Epidermal melanocyte (primary cell): ENCODE measurements around the gene TAPBP.
"Not testable (repeated sequence)": the region's sequence is repeated elsewhere in the genome, so short reads cannot be mapped to it uniquely, and the experiment has no call there.

Source experiments
- DNase-seq: peaks from one replicate; pipeline ENCODE4 v3.0.0; 2011; ENCODE audit warnings: low spot score; ENCODE audit not compliant: insufficient read length

Gene TAPBP

DNA sequence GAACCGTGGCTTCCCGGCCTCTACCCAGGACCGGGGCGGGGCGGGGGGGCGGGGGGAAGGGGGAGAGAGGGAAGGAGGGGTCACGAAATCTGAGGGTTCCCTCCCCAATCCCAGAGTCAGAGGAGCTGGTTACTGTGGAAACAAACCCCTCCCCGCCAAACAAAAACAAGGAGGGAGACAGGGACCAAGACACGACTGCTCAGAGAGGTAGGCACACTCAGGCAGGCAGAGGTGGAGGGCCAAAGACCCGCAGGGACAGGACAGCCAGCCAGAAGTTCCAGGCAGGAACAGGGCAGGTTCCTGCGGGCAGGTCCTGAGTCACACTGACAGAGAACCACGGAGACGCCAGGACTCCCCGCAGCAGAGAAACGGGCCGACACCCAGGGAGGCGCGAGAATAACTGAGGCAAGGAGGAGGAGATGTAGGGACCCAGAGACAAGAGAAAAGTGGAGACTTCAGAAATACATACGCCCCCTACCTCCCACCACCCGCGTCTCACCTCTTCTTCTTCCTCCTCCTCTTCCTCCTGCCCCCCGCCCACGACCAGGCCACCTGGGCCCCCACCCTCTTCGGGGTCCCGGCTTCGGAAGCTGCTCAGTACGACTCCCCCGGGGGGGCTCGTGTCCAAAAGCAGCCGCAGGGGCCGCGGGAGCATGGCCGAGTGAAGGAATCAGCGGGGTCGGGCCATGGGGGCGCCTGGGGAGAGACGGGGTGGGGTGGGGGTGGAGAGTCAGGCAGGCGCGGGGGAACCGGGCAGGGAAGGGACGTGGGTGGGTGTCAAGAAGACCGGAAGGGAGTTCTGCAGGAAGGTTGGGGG lies 15.7 kb downstream of the TAPBP start:
- peak; percentile 74 for DNase-seq

DNA sequence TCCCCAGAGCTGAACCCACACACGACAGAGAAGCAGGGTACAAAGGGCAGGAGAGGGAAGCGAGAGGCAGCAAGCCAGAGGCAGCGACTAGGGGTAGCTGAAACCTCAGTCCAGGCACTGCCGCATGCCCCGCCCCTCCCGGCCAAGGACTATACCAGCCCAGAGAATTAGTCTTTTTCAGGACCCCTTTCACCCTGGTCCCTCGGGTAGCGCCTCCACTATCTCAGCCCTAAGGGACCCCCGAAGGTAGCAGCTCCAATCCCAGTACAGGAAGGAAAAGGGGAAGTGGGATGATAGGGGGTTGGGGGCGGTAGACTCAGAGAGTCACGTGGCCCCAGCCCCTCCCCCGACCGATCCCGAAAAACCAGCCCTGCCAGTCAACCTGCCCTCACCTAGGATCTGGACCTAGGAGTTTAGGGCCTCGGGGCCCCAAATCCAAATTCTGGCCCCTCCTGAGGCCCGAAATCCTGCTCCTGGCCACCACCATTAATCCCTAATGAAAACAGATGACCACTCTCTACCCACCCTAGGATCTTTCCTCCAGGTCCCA lies 16.4 kb downstream of the TAPBP start:
- DNase-seq, result no peak

DNA sequence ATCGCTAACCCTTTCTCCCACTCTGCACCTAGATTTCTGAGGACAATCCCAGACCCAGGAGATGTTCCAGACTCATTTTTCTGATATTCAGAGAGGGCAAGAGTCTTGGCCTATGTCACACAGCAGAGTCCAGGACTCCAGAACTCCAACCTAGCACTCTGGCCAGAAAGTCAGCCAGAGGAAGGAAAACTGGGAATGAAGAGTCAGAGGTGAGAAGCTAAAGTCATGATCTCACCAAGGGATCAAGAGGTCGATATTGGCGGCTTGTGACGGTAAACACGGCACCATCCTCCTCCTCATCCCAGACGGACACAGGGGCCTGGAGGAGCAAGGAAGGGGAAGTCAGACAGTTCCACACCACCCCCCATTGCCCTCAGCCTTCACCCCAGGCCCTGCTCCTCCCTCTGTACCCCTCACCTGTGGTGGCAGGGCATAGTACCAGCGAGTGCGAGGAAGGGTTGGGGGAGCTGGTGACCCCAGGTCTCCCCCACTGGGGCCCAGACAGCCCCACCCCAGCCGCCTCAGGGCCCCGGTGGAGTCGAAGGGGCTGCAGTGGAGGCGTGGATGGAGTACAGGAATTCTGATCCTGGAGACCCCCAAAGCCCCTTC lies 17.0 kb downstream of the TAPBP start:
- DNase-seq, result no peak

DNA sequence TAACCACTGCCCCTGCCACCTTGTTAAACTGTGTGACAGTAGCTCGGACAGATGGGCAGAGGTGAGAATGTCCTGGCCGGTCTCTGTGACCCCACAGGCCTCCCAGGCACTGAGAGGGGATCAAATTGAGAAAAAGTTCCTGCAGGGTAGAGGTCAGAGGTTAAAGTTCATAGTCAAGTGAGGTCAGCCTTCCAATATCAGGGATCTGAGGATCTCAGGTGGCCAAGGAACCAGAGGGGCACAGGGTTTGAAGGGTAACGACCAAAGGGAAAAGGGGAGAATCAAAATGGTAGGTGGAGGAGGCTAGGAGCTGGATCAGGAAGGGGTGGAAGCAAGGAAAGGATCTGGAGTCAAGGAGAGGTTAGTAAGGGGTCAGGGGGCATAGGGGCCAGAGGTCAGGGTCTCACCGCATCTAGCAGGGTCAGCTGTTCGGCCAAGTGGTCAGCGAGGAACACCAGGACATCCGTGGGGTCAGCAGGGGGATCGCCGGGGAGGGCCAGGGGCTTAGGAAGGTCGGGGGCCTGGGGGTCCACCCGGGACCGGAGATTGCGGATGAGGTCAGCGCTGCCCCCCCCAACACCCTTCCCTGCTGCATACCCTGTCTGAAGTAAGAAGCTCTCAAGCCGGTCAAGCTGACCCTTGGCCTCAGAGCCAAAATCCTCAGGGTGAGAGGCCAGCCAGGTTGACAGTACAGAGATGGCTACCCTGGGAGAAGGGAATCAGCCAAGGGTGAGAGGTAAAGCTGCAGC lies 18.1 kb downstream of the TAPBP start:
- DNase-seq, result no peak

DNA sequence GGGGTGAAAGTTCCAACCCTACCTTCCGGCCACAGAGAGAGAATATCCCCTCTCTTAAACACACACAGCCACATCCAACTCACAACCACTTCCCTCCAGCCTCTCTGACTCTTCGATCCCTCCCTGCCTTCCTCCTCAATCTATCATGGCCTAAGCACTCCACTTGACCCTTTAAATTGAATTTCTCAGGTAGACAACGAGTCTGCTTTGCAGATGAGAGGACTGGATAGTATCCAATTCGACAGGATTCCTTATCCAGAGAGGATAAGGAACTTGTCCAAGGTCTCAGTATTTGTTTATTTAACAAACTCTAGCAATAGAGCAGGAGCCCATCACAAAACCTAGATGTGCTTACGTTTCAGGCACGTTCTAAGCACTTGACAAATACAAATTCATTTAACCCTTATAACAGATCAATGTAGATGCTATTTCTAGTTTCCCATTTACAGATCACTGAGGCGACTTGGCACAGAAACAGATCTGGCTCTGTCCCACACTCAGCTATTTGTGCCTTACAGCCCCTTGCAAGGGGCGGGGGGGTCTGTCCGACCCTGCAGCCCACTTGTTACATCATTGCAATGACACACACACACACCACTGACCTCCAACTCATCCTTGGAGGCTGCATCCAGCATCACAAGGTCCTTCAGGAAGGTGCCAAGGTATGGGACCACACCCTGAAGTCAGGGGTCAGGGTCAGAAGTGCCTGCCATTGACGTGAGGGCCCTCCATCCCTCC lies 19.6 kb downstream of the TAPBP start:
- no peak for DNase-seq

DNA sequence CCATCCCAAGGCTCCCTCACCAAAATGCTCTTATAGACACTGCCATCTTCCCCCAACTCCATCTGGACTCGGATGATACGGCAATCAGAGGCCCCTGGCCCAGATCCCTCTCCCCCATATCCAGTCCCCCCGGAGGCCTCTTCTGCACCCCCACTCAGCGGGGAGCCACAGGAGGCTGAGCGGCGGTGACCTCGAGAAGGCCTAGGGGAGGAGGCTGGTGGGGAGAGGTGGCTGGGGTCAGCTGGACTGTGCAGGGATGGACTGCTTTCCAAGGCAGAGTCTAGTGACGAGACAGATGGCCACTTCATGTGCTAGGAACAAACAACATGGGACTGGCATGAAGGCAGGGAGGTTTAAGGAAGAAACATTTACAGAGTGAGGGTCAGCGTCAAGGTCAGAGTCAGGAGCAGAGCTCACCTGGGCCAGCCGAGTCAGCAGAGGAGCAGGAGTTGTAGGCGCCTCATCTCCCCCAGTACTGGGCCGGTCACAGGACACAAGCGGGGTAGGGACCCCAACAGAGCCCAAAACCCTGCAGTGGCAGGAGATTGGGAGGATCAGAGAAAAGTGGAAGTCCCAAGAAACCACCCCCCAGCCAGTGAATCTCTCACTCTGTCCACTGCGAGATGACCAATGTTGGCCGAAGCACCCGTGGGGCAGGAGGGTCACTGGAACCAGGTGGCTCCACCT lies 20.7 kb downstream of the TAPBP start:
- no peak for DNase-seq

DNA sequence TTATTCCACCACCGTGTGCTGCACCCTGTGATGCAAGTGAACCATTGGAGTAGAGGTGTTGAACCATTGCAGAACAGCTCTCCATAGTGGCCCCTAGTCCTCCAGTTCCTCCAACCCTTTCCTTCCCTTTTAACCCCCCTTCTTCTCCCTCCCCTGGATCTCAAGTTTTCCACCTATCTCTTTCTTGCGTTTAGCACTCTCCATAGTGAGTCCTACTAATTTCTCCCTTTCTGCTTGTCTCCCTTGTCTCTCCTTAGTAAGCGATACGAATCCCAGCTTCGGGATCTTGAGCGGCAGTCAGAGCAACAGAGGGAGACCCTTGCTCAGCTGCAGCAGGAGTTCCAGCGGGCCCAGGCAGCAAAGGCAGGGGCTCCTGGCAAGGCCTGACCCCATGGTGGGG lies 23.4 kb downstream of the TAPBP start:
- DNase-seq, result no peak

DNA sequence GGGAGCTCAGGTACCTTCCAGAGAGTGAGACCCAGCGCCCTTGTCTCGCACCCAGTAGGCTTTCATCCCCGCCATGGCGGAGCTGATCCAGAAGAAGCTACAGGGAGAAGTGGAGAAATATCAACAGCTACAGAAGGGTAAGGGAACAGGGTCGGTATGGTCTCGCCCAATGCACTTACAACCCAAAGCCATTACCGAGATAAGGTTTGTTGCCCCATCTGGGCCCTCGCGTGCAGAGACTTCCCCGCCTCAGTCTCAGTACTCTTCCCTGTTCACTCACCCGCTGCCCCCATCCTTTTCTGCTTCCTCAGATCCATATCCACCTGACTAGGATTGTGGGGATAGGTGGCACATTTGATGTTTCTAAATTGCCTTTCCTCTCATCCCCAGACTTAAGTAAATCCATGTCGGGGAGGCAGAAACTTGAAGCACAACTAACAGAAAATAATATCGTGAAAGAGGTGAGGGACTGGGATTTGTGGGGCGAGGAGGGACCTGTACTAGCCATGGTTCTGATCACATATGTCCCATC lies 24.0 kb downstream of the TAPBP start:
- DNase-seq, result no peak

DNA sequence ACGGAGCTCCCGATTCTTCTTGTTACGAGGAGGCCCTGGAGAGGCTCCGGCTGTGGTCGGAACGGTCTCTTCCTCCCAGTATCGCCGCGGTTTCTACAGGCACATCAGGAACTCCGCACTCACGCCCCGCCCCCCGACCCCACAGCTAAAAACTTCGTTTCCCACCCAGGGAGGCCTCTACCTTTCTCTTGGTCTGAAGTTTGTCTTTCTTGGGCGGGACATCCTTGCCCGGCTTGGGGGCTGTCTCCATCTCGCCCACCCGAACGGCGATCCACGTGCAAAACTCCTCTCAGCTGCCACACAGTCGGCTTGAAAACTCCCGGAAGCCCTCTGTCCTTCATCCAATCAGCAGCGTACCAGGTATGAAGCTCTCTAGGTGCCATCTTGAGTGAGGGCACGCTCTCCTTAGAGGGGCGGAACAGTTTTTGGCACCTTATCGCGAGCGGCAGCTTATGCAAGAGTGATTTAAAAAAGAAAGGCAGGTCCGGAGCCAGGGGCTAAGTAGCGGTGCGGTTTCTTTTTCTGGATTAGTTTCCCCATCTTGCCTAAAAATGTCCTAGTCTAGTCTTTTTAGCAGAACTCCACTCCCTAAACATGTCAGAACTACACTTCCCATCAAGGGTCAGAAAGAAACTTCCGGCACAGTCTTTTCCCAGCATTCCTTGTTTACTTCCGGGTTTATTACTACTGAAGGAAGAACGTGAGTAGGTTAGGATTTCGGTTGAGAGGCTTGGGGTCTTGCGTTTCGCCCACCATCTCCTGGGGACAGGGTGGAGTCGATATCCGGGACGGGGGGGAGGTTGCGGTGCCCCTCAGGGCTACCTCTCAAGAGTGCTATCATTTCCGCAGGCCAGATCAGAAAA lies 24.7 kb downstream of the TAPBP start, which contains the start of the genes PFDN6 and WDR46:
PFDN6 (plus strand) TSS at position 681 of the 863 bp plus-strand sequence. CDS start 256 bp downstream, outside the sequence.
WDR46 (minus strand) TSS at position 319 of the 863 bp plus-strand sequence; CDS start at position 250, 69 bp downstream.
- DNase-seq, result peak; percentile 98

DNA sequence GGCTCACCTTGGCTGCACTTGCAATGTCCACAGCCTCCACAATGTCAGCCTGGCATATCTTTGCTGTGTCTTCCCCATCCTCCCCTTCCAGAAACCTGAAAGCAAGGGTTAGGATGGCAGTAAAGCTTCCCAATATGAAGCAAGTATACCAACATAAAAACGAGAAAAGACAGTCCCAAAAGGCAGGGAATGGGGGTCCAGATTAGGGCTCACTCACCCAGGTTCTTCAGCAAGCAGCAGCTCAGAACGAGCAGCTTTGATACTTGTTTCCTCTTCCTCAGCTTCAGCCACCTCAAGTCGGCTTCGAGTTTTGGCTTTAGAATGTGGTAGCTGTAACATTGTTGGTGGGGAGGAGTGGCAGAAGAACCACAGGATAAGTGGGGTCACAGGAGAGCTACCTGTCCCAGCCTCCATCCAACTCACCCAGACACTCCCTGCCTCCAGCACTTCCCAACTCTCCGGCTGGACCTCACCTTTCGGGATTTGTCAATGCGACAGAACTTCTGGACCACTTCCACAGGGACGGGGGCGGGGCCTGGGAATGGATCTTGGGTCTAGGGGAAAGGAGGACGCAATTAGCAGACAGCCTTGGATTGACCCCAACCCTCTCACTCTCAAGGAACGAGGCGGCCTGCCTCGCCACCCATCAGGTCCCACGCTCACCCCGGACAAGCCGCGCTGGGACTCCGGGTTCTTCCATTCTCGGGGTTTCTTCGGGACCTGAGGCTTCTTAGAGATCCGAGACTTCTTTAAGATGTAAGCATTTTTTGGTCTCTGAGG lies 25.5 kb downstream of the TAPBP start:
- DNase-seq, result no peak

DNA sequence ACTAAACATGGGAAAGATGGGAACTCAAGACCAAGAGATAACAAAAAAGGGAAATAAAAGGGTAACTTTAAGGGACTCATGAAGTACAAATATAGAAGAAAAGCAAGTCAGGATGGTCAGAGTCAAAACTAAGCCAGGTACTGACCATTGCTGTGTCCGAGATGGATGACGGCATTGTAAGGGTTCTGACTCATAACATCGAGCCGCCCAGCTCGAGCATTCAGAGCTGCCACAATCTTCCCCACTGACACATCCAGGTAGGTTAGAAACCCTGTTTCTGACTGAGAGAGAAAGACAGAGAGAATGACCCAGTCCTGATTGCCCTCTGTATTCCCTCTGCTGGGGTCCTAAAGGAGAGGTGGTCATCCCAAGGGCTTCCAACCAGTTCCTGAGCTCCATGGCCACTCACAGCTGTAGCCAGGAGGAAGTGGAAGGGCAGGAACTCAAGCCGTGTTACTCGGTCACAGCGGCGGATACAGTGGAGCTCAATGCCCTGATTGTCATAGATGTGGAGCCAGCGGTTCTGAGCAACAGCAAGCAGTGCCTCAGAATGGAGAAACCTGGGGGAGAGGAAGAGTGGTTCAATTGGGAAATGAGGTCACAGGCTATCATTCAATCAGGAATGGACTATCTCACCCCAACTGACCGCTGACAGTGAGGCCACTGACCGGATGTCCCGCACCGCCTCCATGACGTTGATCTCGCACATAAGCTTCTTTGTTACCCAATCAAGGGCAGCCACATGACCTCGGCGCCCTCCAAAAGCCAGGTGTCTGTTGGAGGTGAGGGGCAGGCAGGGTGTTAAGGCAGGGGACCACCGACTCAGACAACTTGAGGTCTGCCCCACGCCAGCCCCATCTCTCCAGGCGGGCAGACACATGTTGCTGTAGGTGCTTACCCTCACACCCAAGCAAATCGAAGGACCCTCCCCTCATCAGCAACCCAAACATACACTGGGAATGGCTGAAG lies 26.6 kb downstream of the TAPBP start:
- no peak for DNase-seq

DNA sequence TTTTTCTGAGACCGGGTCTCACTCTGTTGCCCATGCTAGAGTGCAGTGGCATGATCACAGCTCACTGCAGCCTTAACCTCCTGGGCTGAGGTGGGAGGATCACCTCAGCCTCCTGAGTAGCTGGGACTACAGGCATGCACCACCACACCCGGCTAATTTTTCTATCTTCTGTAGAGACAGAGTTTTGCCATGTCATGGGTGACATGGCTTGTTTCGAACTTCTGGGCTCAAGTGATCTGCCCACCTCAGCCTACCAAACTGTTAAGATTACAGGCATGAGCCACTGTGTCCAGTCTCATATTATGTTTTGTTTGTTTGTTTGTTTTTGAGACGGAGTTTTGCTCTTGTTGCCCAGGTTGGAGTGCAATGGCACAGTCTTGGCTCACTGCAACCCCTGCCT lies 28.7 kb downstream of the TAPBP start:
- DNase-seq, result not testable (repeated sequence)

DNA sequence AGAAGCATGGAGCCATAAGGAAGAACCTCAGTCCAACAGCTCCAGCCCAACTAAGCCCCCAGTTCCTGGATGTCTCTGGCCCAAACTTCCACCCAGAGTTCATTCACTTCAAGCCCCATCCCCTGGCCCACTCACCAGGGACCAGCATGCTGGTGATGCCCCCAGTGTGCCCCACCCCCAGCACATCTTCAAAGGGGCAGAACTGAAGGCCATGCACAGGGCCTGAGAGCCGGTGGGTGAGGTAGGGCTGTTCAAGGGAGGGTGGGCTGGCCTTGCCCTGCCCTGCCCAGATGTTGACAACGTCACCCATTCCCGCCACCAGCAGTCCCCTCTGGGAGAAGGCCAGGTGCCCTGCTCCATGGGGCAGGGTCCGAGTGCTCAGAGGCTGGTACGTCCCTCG lies 33.3 kb downstream of the TAPBP start:
- DNase-seq, result no peak

DNA sequence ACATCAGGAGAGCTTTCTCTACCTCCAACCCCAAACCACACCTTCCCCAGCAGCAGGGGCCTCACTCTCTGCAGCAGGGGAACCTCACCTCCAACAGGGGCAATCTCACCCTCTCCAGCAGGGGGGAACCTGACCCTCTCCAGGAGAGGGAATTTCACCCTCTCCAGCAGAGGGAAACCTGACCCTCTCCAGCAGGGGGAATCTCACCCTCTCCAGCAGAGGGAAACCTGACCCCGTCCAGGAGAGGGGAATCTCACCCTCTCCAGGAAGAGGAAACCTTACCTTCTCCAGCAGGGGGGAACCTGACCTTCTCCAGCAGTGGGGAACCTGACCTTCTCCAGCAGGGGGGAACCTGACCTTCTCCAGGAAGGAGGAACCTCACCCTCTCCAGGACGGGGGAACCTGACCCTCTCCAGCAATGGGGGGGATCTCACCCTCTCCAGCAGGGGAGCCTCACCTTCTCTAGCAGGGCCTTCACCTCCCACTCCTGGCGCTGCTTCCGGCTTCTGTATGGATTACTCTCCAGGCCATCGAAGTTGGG lies 33.8 kb downstream of the TAPBP start:
- no peak for DNase-seq

DNA sequence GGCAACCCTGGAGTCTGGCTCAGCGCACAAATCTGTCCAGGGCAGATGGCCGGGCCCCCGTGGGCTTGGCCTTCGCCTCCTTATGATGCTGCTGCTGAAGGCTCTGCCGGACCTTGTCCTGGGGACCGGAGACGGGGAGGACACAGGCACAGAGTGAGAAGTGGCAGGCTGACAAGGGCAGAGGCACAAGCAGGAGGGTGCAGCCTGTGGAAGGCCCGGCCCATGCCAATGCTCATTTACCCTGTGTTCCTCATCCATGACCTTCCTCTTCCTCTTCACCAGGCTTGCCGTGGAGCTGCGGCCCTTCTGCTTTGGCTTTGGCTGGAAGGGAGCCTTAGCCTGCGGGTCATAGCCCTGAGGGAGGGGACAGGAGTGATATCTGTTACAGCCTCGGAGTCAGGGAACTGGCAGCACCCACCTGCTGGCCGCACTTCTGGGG lies 34.6 kb downstream of the TAPBP start:
- no peak for DNase-seq

DNA sequence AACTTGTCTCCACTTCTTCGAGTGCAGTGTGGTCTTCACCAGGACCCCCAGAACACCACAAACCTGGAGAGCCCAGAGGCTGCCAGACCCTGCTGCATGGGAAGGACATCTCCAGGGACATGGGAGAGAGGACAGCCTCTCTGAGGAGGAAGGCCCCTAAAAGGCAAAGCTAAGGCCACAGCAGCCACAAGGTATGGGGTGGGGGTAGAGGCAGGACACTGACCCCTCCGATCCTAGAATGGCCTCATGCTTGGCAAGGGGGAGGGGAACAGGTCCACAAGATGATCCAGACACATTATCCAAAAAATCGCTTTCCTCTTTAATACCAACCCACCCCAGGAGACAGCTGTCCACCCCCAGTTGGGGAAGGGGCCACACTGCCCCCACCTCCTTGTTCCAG lies 35.1 kb downstream of the TAPBP start:
- no peak for DNase-seq

DNA sequence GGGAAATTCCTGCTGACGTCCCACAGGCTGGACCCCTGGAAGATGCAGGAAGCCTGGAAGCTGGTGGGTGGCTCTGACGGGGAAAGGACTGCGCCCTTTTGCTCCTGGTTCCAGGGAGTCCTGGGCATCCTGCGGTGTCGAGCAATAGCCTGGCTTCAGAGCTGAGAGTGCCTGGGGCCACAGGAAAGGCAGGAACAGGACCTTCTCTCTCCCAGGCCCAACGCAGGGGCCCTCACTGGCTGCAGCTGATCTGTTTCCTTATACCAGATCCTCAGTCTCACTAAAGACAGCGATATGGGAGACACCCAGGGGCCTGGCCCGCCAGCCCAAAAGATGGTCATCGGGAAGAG lies 35.5 kb downstream of the TAPBP start:
- DNase-seq, result no peak
